GM21723 (cell line): ENCODE measurements around the gene LCE4A.

Experiments
- ATAC-seq: cut with Tn5 transposase; IDR thresholded peaks from one replicate; pipeline ENCODE4 v1.9.1; 2021; ENCODE audit warnings: mild to moderate bottlenecking, moderate library complexity; ENCODE audit not compliant: unreplicated experiment

LCE4A gene

GRCh38 chr1:152745289-152745704 is 37.3 kb downstream of the LCE4A start:
- ATAC-seq, result no peak

GRCh38 chr1:152745765-152746444 is 37.9 kb downstream of the LCE4A start:
- ATAC-seq, result no peak

GRCh38 chr1:152747831-152748230 is 39.9 kb downstream of the LCE4A start:
- no peak for ATAC-seq

- ATAC-seq, result no peak
Measured at GRCh38 chr1:152752225-152752624, 44.3 kb downstream of the LCE4A start.

- no peak for ATAC-seq
Measured at GRCh38 chr1:152753586-152753985, 45.6 kb downstream of the LCE4A start.

GRCh38 chr1:152756872-152757271 is 48.9 kb downstream of the LCE4A start:
- ATAC-seq, result no peak

GRCh38 chr1:152757747-152758146 is 49.8 kb downstream of the LCE4A start, which contains the start of gene KPRP:
TSS of gene KPRP (plus strand) at chr1:152758025. CDS start at chr1:152759589, 1,564 bp downstream.
- no peak for ATAC-seq

GRCh38 chr1:152758636-152759035 is 50.7 kb downstream of the LCE4A start:
- ATAC-seq, result no peak
